PC-3 (cell line): ENCODE measurements around the gene CSPG4.

Experiments used
- EZH2 ChIP-seq: fragments of 300-600 bp; sonication (generic); IDR thresholded peaks from one replicate; pipeline ENCODE4 v1.6.1; 2017; ENCODE audit warnings: antibody characterized with exemption, mild to moderate bottlenecking, low read length; ENCODE audit not compliant: unreplicated experiment
- TF ChIP-seq, protein P1 (sequence below): fragments of 300-600 bp; sonication (generic); conservative IDR thresholded peaks from 2 replicates; pipeline ENCODE4 v1.5.1; 2017; ENCODE audit warnings: antibody characterized with exemption, low read depth, mild to moderate bottlenecking, low read length

DNA sequence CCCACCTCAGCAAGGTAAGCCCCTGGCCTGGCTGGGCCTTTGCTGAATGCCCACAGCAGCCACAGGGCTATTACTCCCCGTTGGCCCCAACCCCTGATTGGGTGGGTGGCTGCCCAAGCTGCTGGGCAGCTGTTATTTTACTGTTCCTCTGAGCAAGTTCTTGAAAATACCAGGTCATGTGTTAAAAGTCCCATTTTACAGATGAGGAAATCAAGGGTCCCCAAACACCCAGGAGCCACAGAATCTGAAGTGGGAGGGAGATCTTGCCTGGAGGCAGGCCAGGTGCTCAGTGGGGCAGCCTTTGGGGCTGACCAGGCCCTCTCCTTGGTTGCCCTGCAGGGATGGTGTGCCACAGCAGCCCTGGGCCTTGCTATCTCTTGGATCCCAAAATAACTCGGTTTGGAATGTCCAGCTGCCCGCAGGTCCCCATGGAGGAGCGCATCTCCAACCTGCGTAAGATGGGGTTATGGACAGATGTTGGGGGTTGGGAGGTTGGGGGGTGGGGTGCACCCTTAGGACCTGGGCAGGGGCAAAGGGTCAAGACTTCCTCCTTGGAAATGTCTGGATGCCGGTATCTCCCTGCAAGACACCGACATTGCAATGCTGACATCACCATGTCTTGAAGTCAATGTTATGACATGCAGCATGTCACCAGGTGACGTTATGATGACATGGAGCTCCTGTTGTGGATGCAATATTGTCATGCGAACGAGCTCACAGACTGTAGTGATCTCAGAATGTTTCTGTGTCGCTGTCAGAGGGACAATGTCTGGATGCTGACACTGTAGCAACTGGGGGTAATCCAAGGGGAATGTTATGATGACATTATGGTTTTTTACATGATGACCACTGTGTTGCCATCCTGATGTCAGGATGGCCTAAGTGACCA, 13.3 kb upstream of the CSPG4 start:
- TF ChIP-seq, protein P1, sequence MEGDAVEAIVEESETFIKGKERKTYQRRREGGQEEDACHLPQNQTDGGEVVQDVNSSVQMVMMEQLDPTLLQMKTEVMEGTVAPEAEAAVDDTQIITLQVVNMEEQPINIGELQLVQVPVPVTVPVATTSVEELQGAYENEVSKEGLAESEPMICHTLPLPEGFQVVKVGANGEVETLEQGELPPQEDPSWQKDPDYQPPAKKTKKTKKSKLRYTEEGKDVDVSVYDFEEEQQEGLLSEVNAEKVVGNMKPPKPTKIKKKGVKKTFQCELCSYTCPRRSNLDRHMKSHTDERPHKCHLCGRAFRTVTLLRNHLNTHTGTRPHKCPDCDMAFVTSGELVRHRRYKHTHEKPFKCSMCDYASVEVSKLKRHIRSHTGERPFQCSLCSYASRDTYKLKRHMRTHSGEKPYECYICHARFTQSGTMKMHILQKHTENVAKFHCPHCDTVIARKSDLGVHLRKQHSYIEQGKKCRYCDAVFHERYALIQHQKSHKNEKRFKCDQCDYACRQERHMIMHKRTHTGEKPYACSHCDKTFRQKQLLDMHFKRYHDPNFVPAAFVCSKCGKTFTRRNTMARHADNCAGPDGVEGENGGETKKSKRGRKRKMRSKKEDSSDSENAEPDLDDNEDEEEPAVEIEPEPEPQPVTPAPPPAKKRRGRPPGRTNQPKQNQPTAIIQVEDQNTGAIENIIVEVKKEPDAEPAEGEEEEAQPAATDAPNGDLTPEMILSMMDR: no peak
- no peak for TF ChIP-seq EZH2
